ENCODE results near the gene TH. TPM values are rescaled to one million over a fixed set of nuclear protein-coding genes. Genes with fewer than 3 reads are reported as not detected.

Gene TH
- total RNA-seq, 2 donors from 2014 or later = not detected

DNA sequence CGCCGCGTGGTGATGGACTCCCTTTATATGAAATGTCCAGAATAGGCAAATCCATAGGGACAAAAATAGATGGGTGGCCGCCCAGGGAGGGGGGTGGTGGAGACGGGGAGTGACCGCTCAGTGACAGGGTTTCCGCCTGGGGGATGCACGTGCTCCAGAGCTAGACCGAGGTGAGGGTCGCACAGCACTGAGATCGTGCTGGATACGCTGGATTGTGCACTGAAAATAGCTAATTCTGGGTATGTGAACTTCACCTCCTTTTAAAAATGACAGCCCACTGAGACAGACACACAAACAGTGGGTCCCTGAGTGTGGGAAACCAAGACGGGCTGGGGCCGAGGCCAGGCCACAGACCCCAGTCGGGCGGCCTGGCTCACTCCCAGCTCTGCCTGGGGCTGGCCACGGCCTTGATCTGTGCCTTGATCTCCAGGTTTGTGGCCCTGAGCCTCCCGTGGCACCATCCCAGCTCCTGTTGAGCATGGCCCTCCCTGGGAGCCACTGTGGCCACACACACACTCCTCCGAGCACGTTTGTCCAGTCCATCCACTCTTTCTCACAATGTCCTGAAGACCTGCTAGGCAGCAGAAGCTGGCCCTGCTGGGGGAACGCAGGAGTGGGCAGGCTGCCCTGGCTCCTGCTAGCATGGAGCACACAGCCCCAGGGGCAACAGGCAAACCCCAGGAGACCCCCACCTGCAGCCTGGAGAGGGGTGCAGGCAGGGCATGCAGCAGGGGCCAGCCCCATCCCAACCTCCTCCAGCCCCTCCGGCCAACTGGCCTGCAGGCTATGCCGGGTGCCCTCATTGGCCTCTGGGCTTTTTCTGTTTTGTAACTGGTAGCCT, 41.0 kb upstream of the TH start:
- Mint-ChIP-seq H3K9me3 (no peaks in the 10 kb centered on the region), H3K4me3 (no peak overlapping the region)
- WGBS, 2 experiments (ENCODE audit: insufficient coverage in 1 of 2, insufficient read length in 1 of 2) = 89 to 93% methylated on average over 13 to 23 of the region's 23 CpGs

DNA sequence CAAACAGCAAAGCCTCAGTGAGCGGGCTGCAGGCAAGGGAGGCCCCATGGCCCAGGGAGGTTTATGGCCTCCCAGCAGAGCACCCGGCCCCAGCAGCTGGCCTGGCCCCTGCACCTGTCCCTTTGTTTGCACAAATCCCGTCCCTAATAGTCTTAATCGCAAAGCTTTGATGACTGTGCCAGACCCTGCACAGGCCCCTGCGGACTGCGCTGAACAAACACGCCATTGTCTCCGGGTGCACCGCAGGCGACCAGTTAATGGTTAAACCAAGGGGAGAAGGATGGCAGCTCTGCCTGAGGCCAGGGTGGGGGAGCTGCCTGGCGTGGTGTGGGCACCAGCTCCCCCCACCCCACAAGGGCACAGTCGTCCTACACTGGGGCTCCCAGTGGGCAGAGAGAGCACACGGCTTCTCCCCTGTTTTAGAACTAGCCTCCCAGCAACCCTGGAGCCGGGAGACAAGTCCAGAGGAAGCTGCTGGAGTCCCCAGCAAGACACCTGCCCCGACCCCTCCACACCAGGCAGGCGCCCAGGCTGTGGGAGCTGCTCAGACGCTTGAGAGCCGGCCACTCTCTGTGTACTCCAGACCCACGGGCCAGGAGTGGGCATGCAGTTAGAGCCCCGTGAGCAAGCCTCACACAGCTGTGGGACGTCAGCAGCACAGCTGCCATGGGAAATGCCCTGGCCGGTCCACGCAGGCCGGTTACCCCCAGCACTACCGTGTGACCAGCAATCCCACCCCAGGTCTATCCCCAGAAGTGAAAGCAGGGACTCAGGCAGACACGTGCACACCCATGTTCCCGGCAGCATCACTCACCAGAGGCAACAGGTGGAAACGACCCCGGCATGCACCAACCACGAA, 39.7 kb upstream of the TH start:
- no peaks in the 10 kb centered on the region for H3K36me3 ChIP-seq (ENCODE audit: control insufficient read depth, insufficient read depth, low read length)
- peaks cover 26% of the 10 kb centered on the region for H3K27me3 Mint-ChIP-seq (ENCODE audit: insufficient read depth)
- TF ChIP-seq, protein P1, sequence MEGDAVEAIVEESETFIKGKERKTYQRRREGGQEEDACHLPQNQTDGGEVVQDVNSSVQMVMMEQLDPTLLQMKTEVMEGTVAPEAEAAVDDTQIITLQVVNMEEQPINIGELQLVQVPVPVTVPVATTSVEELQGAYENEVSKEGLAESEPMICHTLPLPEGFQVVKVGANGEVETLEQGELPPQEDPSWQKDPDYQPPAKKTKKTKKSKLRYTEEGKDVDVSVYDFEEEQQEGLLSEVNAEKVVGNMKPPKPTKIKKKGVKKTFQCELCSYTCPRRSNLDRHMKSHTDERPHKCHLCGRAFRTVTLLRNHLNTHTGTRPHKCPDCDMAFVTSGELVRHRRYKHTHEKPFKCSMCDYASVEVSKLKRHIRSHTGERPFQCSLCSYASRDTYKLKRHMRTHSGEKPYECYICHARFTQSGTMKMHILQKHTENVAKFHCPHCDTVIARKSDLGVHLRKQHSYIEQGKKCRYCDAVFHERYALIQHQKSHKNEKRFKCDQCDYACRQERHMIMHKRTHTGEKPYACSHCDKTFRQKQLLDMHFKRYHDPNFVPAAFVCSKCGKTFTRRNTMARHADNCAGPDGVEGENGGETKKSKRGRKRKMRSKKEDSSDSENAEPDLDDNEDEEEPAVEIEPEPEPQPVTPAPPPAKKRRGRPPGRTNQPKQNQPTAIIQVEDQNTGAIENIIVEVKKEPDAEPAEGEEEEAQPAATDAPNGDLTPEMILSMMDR (conservative IDR thresholded peaks at IDR 0.05) = no peak
- WGBS, 2 experiments (ENCODE audit: insufficient coverage in 1 of 2, insufficient read length in 1 of 2) = 81 to 91% methylated on average over 12 to 30 of the region's 30 CpGs
- H3K27ac ChIP-seq (ENCODE audit: low read depth, low read length) = peak overlapping the region; percentile 63
- H3K9me3 Mint-ChIP-seq = no peaks in the 10 kb centered on the region
- no peaks in the 10 kb centered on the region for H3K27me3 ChIP-seq (ENCODE audit: control insufficient read depth, insufficient read depth, low read length, poor library complexity, severe bottlenecking)
- no peaks in the 10 kb centered on the region for H3K4me1 ChIP-seq (ENCODE audit: control insufficient read depth, insufficient read depth, low read length)
- no peak overlapping the region for H3K9ac ChIP-seq (ENCODE audit: extremely low read depth, low read length, poor library complexity, severe bottlenecking)
- H3K4me1 Mint-ChIP-seq = peaks cover 11% of the 10 kb centered on the region
- no peaks in the 10 kb centered on the region for H3K36me3 Mint-ChIP-seq (ENCODE audit: low read depth)
- no peak overlapping the region for H3K4me3 ChIP-seq (ENCODE audit: low read length)
- H3K4me3 Mint-ChIP-seq = no peak overlapping the region
- H3K9me3 ChIP-seq (ENCODE audit: control insufficient read depth, low read length) = no peaks in the 10 kb centered on the region
- no peak for DNase-seq
- no peak overlapping the region for H3K27ac Mint-ChIP-seq

More for the DNA sequence above, 41.0 kb upstream of the TH start:
- Histone ChIP-seq H3K9me3 (ENCODE audit: control insufficient read depth, low read length) (no peaks in the 10 kb centered on the region), H3K27me3 (ENCODE audit: control insufficient read depth, insufficient read depth, low read length, poor library complexity, severe bottlenecking) (no peaks in the 10 kb centered on the region), H3K27ac (ENCODE audit: low read depth, low read length) (no peak overlapping the region), H3K9ac (ENCODE audit: extremely low read depth, low read length, poor library complexity, severe bottlenecking) (no peak overlapping the region), H3K4me1 (ENCODE audit: control insufficient read depth, insufficient read depth, low read length) (no peaks in the 10 kb centered on the region), H3K36me3 (ENCODE audit: control insufficient read depth, insufficient read depth, low read length) (no peaks in the 10 kb centered on the region), H3K4me3 (ENCODE audit: low read length) (no peak overlapping the region)
- Mint-ChIP-seq H3K27me3 (ENCODE audit: insufficient read depth) (peaks cover 20% of the 10 kb centered on the region), H3K36me3 (ENCODE audit: low read depth) (no peaks in the 10 kb centered on the region), H3K4me1 (peaks cover 11% of the 10 kb centered on the region), H3K27ac (no peak overlapping the region)
- peak; percentile 48 for DNase-seq
- TF ChIP-seq, protein P1 (conservative IDR thresholded peaks at IDR 0.05) = no peak

DNA sequence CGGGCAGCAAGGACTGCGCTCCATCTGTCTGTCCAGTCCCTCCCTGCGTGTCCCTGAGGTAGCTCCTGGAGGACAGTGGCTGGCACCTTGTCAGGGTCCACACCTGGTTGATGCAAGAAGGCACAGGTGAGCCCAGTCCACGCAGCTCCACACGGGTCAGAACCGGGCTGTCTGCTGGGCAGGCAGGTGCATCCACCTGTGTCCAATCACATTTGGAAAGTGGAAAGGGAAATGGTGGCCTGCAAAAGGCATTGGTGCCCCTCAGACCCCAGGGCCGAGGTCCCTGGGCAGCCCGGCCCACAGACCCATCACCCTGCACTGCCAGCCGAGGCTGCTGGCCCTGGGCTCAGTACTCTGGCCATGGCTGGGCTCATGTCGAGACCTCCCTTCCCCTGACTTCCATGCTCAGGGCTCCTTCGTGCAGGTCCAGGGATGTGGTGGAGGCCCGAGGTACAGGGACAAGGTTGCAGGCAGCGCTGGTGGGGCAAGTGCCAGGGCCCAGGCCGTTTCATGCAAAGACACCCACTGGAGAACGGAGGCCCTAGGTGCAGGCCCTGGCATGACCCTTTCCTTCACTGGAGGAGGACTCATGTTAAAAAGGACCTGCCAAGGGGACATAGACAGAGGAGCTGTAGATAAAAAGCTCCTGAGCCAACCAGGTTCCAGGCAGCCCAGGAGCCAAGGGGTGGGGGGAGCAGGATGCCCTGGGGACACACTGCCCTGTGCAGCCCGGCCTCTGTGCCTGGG, 38.9 kb upstream of the TH start:
- Histone ChIP-seq H3K27ac (ENCODE audit: low read depth, low read length) (peak overlapping the region; percentile 63), H3K9me3 (ENCODE audit: control insufficient read depth, low read length) (no peaks in the 10 kb centered on the region), H3K4me3 (ENCODE audit: low read length) (no peak overlapping the region), H3K4me1 (ENCODE audit: control insufficient read depth, insufficient read depth, low read length) (no peaks in the 10 kb centered on the region), H3K36me3 (ENCODE audit: control insufficient read depth, insufficient read depth, low read length) (no peaks in the 10 kb centered on the region), H3K27me3 (ENCODE audit: control insufficient read depth, insufficient read depth, low read length, poor library complexity, severe bottlenecking) (no peaks in the 10 kb centered on the region), H3K9ac (ENCODE audit: extremely low read depth, low read length, poor library complexity, severe bottlenecking) (no peak overlapping the region)
- Mint-ChIP-seq H3K36me3 (ENCODE audit: low read depth) (no peaks in the 10 kb centered on the region), H3K9me3 (no peaks in the 10 kb centered on the region), H3K4me3 (no peak overlapping the region), H3K27me3 (ENCODE audit: insufficient read depth) (peaks cover 26% of the 10 kb centered on the region), H3K4me1 (peaks cover 11% of the 10 kb centered on the region), H3K27ac (no peak overlapping the region)
- WGBS, 2 experiments (ENCODE audit: insufficient coverage in 1 of 2, insufficient read length in 1 of 2) = 90 to 95% methylated on average over 13 to 16 of the region's 16 CpGs
- DNase-seq = no peak
- TF ChIP-seq, protein P1 (conservative IDR thresholded peaks at IDR 0.05) = no peak
